Measurements from ENCODE around the gene ATP2A1. TPM values are rescaled to one million over a fixed set of nuclear protein-coding genes. Genes with fewer than 3 reads are reported as not detected.
"Not testable (repeated sequence)": the region's sequence is repeated elsewhere in the genome, so short reads cannot be mapped to it uniquely, and the experiment has no call there.

The ATP2A1 gene
- total and polyA plus RNA-seq, 2 of the 13 experiments (the other 11 are each of a cell fraction or from before 2014, with no cell fraction given), result 3.2 to 12.5 TPM

DNA sequence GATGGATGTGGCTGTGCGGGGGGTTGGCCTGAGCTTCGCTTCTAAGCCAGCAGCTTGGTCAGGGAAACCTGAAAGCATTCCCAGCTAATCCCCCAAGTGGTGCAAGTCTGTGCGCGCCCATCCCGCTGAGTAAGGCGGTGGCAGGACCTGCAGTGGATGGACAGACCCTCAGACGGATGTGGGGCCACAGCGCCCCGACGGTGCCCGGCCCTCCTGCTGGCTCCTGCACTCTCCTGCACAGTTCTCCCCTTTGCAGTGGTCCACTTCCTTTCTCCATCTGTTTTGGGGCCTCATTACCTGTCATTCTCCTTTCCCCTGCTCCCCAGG is 2.3 kb downstream of the ATP2A1 start (continued):
- no peak for TF ChIP-seq CREM (IDR thresholded peaks at IDR 0.05)
- no peak for TF ChIP-seq CREM (CRISPR knock-in tag; IDR thresholded peaks at IDR 0.05)

- CTCF ChIA-PET (ENCODE audit: low intra/inter-chr PET ratio, low total read pairs), result no interaction called here
- ATAC-seq (no peak), FAIRE-seq (no peak), DNase-seq (ENCODE audit: low spot score) (no peak)
- no peak overlapping the region for H3K4me2 ChIP-seq (ENCODE audit: low read depth, low read length)
- no TSS peak for BruUV-seq (replicated peaks)
- no peaks in the 10 kb centered on the region for H3K4me1 ChIP-seq (ENCODE audit: insufficient read depth, low read length)
- peaks cover 5 to 13% of the 10 kb centered on the region in 2 experiments; a peak in 4 of 5 replicates for H3K36me3 ChIP-seq (replicated peaks in 1 of 2; ENCODE audit: control insufficient read depth in 1 of 2, insufficient read depth in 2 of 2, low read length in 2 of 2)
- H4K20me1 ChIP-seq (ENCODE audit: insufficient read depth, low read length), result no peaks in the 10 kb centered on the region
- 90% methylated on average over 4 of the region's 4 CpGs for WGBS (ENCODE audit: low lambda C conversion rate)
- TF ChIP-seq ZNF629 (CRISPR knock-in tag; conservative IDR thresholded peaks at IDR 0.05) (peak; percentile 91), SP5 (CRISPR knock-in tag; IDR thresholded peaks at IDR 0.05; ENCODE audit: borderline replicate concordance, low read depth) (no peak), ZMYM3 (CRISPR knock-in tag; IDR thresholded peaks at IDR 0.05) (peak; percentile 44; the same call in 1 of the 2 replicates)
- H3K4me3 ChIP-seq (replicated peaks in 1 of 3; ENCODE audit: insufficient read depth in 1 of 3, low read depth in 2 of 3, low read length in 3 of 3), result no peak overlapping the region
- no peak overlapping the region for H3K9ac ChIP-seq (ENCODE audit: insufficient read depth, low read depth, low read length)
- POLR2A ChIA-PET, result no interaction called here
- intact Hi-C loops (cut with micrococcal nuclease; ENCODE audit: unreplicated experiment) (no loop called here), in situ Hi-C loops (cut with HindIII; ENCODE audit: extremely low pct_ligation_motif_present, low pct_unique_long_range_greater_than_20kb) (no loop called here)
- H2AFZ ChIP-seq (ENCODE audit: low read length), result no peak overlapping the region
- no peak overlapping the region for H3K27ac ChIP-seq (ENCODE audit: extremely low read length, insufficient read depth, low read length)
- no peaks in the 10 kb centered on the region for H3K27me3 ChIP-seq (ENCODE audit: control insufficient read depth in 1 of 2, insufficient read depth in 2 of 2, low read length in 2 of 2)
- no peaks in the 10 kb centered on the region for H3K9me3 ChIP-seq (ENCODE audit: low read length)
- no peaks in the 10 kb centered on the region for H3K79me2 ChIP-seq (ENCODE audit: insufficient read depth, low read length)
Measured at GRCh38 chr16:28880955-28881354, 2.7 kb downstream of the ATP2A1 start.

GRCh38 chr16:28881565-28881964 is 3.3 kb downstream of the ATP2A1 start:
- in situ Hi-C loops (cut with HindIII; ENCODE audit: extremely low pct_ligation_motif_present, low pct_unique_long_range_greater_than_20kb); H2AFZ ChIP-seq (ENCODE audit: low read length); H3K79me2 ChIP-seq (ENCODE audit: insufficient read depth, low read length); H3K4me3 ChIP-seq (replicated peaks in 1 of 3; ENCODE audit: insufficient read depth in 1 of 3, low read depth in 2 of 3, low read length in 3 of 3); intact Hi-C loops (cut with micrococcal nuclease; ENCODE audit: unreplicated experiment); H3K27me3 ChIP-seq (ENCODE audit: control insufficient read depth in 1 of 2, insufficient read depth in 2 of 2, low read length in 2 of 2); BruUV-seq (replicated peaks); H3K4me1 ChIP-seq (ENCODE audit: insufficient read depth, low read length); H3K9me3 ChIP-seq (ENCODE audit: low read length); FAIRE-seq; H4K20me1 ChIP-seq (ENCODE audit: insufficient read depth, low read length); H3K27ac ChIP-seq (ENCODE audit: extremely low read length, insufficient read depth, low read length); CTCF ChIA-PET (ENCODE audit: low intra/inter-chr PET ratio, low total read pairs); DNase-seq (ENCODE audit: low spot score); ATAC-seq; H3K9ac ChIP-seq (ENCODE audit: insufficient read depth, low read depth, low read length); H3K4me2 ChIP-seq (ENCODE audit: low read depth, low read length): not testable (repeated sequence)
- WGBS (ENCODE audit: low lambda C conversion rate), result 97% methylated on average over 4 of the region's 4 CpGs
- peaks cover 8 to 13% of the 10 kb centered on the region in 2 experiments; a peak in 4 of 5 replicates for H3K36me3 ChIP-seq (replicated peaks in 1 of 2; ENCODE audit: control insufficient read depth in 1 of 2, insufficient read depth in 2 of 2, low read length in 2 of 2)
- POLR2A ChIA-PET, result interaction anchor here (0.6 kb wide), 1 partner anchor 8 kb away, joined by 4 read pairs; no protein-coding TSS in a partner anchor

Measured in HepG2 (cell line).